Upper lobe of left lung (tissue), 4 donors: ENCODE results near the gene GRB7.

Experiments used
- POLR2A ChIP-seq, 4 donors: fragments of 450-650 bp; IDR thresholded peaks; one replicate each; pipeline ENCODE4 v1.5.1; 2016 to 2017; ENCODE audit warnings: antibody characterized with exemption in 4 of 4, mild to moderate bottlenecking in 2 of 4
- TF ChIP-seq, protein P1 (sequence below), 6 experiments: fragments of 450-650 bp in 4 of 6; fragments of 200-600 bp in 2 of 6; sonication (generic) in 2 of 6; IDR thresholded peaks; one replicate each; pipeline ENCODE4 v1.5.1; 2016 to 2019; ENCODE audit warnings: antibody characterized with exemption in 6 of 6

GRCh38 chr17:39715375-39716072 lies 22.2 kb upstream of the GRB7 start:
- TF ChIP-seq, protein P1, sequence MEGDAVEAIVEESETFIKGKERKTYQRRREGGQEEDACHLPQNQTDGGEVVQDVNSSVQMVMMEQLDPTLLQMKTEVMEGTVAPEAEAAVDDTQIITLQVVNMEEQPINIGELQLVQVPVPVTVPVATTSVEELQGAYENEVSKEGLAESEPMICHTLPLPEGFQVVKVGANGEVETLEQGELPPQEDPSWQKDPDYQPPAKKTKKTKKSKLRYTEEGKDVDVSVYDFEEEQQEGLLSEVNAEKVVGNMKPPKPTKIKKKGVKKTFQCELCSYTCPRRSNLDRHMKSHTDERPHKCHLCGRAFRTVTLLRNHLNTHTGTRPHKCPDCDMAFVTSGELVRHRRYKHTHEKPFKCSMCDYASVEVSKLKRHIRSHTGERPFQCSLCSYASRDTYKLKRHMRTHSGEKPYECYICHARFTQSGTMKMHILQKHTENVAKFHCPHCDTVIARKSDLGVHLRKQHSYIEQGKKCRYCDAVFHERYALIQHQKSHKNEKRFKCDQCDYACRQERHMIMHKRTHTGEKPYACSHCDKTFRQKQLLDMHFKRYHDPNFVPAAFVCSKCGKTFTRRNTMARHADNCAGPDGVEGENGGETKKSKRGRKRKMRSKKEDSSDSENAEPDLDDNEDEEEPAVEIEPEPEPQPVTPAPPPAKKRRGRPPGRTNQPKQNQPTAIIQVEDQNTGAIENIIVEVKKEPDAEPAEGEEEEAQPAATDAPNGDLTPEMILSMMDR (IDR thresholded peaks at IDR 0.05): no peak
- no peak for TF ChIP-seq POLR2A (IDR thresholded peaks at IDR 0.05)
